ENCODE measurements around the gene PDE9A.
"Not testable (repeated sequence)": the region's sequence is repeated elsewhere in the genome, so short reads cannot be mapped to it uniquely, and the experiment has no call there.

Gene PDE9A

DNA sequence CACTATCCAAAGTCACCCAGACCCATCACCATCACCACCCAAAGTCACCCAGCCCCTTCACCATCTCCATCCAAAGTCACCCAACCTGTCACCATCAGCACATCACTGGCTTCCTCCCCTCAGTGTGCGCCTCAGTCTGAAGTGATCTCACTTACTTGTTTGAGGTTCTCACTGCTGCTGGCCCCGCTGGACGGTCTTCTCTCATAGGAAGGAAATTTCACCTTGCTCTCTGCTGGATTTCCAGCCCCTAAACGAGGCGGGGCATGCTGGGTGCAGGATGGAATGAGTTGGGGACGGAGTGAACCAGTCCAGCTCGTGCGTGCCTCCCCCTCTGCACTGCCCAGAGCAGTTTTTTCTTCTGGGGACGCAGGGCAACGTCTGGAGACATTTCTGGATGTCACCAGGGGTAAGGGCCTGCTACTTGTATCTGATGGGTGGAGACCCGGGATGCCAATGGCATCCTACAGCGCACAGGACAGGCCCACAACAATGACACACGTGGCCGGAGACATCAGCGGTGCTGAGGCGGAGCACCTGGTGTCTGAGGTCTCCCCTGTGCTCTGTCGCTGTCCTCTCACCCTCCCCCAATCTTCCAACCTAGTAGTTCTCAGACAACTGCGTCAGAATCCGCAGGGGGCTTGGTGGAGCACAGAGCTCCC lies 38.6 kb downstream of the PDE9A start:
- DNase-seq, result no peak

GRCh38 chr21:42692688-42693087 lies 39.3 kb downstream of the PDE9A start:
- no peak for DNase-seq

DNA sequence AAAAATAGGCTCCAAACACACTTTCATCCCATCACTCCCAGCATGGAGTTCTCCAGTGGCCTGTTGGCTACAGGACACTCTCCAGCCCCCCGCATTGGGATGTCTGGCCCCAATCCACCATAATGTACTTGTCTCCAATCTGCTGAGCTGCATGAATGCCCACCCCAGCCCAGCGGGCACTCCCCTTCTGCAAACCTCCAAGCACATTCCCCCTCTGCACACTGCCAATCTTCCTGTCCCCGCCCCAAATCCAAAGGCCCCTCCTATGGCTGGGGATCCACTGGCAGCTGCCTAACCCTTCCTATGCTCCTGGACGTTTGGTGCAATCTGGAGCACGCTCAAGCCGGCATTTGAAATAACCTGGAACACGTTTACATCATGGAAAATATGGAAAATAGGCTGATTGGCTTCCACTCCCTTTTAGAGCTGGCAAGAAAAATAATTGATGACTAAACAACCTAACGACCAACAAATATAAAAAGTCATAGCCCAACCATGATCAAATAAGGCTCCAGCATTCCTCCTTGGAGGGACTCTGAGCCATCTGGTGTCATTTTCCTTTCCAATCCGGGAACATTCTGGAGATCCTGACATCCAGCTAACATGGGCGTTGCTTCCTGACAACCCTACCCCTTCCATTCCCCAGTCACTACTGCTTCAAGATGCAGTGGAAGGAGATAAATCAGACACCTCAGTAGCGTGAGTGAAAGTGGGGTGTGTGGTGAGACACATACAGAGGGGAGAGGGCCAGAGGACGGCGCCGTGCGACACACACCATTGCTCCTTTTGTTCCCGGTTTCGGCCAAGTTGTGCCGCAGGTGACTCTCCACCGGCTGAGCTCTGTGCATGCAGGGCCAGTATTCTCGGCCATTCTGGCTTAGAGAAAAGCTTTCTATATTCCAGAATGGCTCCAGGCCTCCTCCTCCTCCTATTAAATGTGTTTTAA lies 41.6 kb downstream of the PDE9A start:
- no peak for DNase-seq

- no peak for DNase-seq
Measured at GRCh38 chr21:42695697-42696380, 42.4 kb downstream of the PDE9A start.

DNA sequence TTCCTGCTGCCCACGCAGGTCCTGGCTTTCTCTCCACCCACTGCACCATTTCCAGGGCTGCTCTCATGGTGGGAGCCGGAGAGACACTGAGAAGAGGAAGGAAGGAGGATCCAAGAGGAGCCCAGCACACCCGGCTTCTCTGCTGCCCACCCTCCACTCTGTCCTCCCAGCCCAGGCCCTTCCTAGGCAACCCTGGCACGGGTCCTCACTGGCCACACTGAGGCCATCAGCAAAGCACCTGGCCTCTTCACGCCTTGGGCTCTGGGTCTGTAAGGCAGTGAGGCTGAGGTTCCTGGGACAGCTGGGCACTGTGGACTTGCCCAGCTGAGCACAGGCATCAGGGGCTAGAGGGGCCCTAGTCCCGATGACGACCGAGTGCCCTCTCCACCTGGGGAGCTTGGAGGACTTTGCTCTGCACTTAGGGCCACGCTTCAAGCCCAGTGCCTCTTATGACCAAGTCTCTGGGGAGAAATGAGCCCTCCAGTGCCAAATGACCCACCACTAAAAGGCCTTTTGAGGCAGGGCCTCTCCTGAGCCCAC lies 43.1 kb downstream of the PDE9A start:
- DNase-seq, result no peak

- DNase-seq, result no peak
Measured at GRCh38 chr21:42698733-42699132, 45.3 kb downstream of the PDE9A start.

GRCh38 chr21:42699196-42699595 lies 45.8 kb downstream of the PDE9A start:
- no peak for DNase-seq

DNA sequence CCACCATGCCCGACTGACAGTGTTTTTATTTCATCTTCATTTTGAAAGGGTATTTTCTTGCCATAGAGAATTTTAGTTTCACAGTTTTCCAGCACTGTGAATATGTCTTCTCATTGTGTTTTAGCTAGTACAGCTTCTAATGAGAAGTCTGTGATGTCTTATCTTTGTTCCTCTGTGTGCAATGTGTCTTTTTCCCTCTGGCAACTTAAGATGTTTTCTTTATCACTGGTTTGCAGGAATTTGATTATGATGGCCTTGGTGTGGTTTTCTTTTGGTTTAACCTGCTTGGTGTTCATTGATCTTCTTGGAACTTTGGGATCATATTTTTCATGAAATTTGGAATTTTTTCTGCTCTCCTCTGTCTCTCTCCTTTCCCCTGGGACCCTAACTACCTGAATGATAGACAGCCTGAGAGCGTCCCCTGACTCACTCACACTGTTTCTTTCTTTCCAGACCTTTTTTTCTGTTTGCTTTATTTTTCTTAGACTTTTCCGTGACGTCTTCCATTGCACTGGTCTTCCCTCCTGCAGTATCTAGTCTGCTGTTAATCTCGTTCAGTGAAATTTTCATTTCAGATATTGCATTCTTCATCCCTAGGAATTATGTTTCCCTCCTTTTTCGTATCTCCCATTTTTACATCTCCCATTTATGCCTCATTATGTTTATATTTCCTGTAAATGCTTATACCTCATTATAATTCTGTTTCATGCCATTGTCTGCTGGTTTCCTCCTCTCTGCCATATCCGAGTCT lies 48.5 kb downstream of the PDE9A start:
- no peak for DNase-seq

DNA sequence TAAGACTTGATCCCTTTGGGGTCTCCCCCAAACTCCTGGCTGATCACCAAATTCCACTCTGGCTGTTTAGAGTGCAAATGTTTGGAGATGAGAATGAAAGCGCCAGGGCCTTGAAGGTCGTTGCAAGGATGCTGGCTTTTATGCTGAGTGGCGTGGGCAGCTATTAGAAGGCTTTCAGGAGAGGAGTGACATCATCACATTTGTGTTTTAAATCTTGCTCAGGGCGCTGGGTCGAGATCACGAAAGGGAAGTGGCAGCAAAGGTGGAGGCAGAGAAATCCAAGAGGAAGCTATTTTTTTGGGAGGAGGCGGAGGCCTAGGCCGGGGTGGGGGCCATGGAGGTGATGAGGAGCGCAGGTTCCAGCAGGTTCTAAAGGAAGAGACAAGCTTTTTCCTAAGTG lies 49.3 kb downstream of the PDE9A start:
- DNase-seq, result no peak

- no peak for DNase-seq
Measured at GRCh38 chr21:42703136-42703908, 49.9 kb downstream of the PDE9A start.

DNA sequence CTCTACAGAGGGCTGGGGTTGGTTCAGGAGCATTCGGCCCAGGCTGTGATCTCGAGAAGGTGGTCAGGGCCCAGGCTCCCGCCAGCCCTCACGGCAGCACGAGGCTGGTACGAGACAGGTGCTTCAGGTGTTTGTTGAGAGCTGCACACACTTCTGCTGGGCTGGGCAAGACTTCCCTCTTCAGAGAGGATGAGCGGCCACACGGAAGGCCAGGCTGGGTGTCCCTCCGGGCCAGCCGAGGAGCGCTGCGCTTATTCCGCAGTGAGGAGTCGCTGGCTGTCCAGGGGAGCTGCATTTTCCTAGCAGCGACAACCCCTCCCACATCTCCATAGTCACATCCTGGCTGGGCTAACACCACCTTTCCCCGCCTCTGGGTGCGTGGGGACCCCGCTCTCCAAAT lies 50.5 kb downstream of the PDE9A start:
- DNase-seq, result no peak

GRCh38 chr21:42704861-42705260 lies 51.4 kb downstream of the PDE9A start:
- no peak for DNase-seq

DNA sequence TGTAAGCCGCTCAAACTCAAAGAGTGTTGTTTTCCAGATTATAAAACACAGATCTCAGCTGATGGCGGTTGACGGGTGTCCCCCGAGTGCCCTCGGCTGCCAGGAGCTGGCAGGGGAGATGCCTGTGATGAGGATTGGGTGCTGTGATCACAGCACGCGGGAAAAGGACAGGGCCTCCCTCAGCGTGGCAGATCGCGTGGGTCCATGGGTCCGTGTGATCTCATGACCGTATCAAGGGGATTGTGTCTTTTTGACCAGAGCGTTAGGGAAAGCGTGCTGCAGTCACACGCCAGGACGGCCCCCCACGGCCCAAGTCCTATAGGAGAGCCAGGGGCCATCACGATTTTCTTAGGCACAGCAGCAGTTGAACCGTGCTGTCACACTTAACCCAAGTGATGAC lies 51.9 kb downstream of the PDE9A start:
- DNase-seq, result no peak

GRCh38 chr21:42705746-42706374 lies 52.4 kb downstream of the PDE9A start:
- no peak for DNase-seq

- DNase-seq, result no peak
Measured at GRCh38 chr21:42706765-42707164, 53.3 kb downstream of the PDE9A start.

GRCh38 chr21:42707207-42707830 lies 53.9 kb downstream of the PDE9A start:
- no peak for DNase-seq

DNA sequence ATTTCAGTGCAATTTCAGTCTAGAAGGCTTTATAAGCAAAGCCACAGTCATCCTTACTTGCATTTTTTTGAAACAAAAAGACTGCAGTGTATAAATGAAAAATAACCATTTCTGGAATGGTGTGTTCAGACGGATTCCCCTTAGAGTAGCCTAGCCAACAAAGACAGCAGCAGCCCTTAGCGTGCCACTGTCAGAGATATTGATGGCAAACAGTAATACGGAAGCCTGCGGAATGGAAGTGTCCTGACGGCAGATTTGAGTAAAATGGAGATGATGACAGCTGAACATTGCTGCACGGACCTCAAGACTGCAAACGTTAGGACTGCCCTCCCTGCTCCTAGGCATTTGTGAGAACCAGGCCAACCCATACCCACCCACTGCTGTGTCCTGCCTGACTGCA lies 54.7 kb downstream of the PDE9A start:
- no peak for DNase-seq

DNA sequence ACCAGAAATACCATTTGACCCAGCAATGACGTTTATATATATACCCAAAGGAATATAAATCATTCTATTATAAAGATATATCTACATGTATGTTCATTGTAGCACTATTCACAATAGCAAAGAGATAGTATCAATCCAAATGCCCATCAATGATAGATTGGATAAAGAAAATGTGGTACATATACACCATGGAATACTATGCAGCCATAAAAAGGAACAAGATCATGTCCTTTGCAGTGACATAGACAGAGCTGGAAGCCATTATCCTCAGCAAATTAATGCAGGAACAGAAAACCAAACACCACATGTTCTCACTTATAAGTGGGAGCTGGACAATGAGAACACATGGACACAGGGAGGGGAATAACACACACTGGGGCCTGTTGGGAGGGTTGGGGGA lies 55.5 kb downstream of the PDE9A start:
- DNase-seq, result not testable (repeated sequence)

- no peak for DNase-seq
Measured at GRCh38 chr21:42711667-42712066, 58.2 kb downstream of the PDE9A start.

DNA sequence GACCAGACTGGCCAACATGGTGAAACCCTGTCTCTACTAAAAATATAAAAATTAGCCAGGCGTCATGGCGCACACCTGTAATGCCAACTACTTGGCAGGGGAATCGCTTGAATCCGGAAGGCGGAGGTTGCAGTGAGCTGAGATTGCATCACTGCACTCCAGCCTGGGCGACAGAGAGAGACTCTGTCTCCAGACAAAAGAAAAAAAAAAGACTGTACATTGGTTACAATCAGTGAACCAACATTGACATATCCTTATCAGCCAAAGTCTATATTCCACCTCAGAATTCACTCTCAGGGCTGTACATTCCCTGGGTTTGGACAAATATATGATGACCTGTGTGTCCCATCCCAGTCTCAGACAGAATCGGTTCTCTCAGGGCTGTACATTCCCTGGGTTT lies 62.0 kb downstream of the PDE9A start:
- DNase-seq, result not testable (repeated sequence)

DNA sequence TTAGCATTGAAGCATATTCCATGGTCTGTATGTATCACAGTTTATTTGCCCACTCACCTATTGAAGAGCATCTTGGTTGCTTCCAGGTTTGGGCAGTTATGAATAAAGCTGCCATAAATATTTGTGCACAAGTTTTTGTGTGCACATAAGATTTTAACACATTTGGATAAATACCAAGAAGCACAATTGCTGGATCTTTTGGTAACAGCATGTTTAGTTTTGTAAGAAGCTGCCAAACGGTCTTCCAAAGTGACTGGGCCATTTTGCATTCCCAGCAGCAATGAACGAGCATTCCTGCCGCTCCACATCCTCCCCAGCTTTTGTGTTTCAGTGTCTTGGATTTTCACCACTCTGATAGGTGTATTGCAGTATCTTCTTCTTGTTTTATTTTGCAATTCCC lies 62.7 kb downstream of the PDE9A start:
- no peak for DNase-seq

Measured in CD4-positive, alpha-beta T cell treated with Interleukin-21 for 1 hour (primary cell).